IMR-90 (cell line): ENCODE data around the gene ATP2C2. TPM values are rescaled to one million over a fixed set of nuclear protein-coding genes. Genes with fewer than 3 reads are reported as not detected.

Experiments used
- ATAC-seq: fragments of 200-7000 bp; cut with Tn5 transposase; 2 replicates; pipeline ENCODE4 v1.9.1; 2020; ENCODE audit warnings: low read depth, mild to moderate bottlenecking, moderate library complexity
- BruUV-seq: library from RNA; stranded (reverse); fragments of 400-500 nt; replicated peaks from 2 replicates; lab custom pipeline; 2021; lab: Mats Ljungman, UMichigan
- CTCF ChIA-PET: fragments of 300-600 bp; formaldehyde crosslinking; extraction: SDS; loops from one replicate; lab custom pipeline; 2021; ENCODE audit warnings: antibody characterized with exemption; lab: Yijun Ruan, JAX
- POLR2A ChIA-PET: fragments of 300-600 bp; sonication (Branson Sonifier 250); formaldehyde crosslinking; loops from one replicate; lab custom pipeline; 2022; ENCODE audit warnings: antibody characterized with exemption; ENCODE audit not compliant: unreplicated experiment; lab: Charles Lee
- DNase-seq: peaks from one replicate; pipeline ENCODE4 v3.0.0; 2013
- H2AFZ ChIP-seq: replicated peaks from 2 replicates; pipeline ENCODE3; 2013; ENCODE audit warnings: low read length, mild to moderate bottlenecking; ENCODE audit not compliant: poor library complexity
- H2AK5ac ChIP-seq: 2 replicates; pipeline ENCODE4 v1.6.1; 2013; ENCODE audit warnings: low read depth, low read length, inconsistent platforms
- H2AK9ac ChIP-seq: replicated peaks from 2 replicates; pipeline ENCODE3; 2013; ENCODE audit warnings: mild to moderate bottlenecking, low read depth, low read length, moderate library complexity; ENCODE audit not compliant: poor library complexity
- H2BK120ac ChIP-seq: 2 replicates; pipeline ENCODE4 v1.6.1; 2013; ENCODE audit warnings: low read depth, low read length, inconsistent platforms
- H2BK15ac ChIP-seq: 3 replicates; pipeline ENCODE4 v1.6.1; 2013; ENCODE audit warnings: low read depth, low read length, inconsistent platforms
- H2BK20ac ChIP-seq: 2 replicates; pipeline ENCODE4 v1.6.1; 2013; ENCODE audit warnings: low read depth, mild to moderate bottlenecking, inconsistent platforms, low read length, moderate library complexity
- H2BK5ac ChIP-seq: 2 replicates; pipeline ENCODE4 v1.6.1; 2013; ENCODE audit warnings: mild to moderate bottlenecking, low read depth, low read length, inconsistent platforms; ENCODE audit not compliant: poor library complexity, severe bottlenecking
- H3K14ac ChIP-seq: replicated peaks from 2 replicates; pipeline ENCODE4 v1.6.1; 2013; ENCODE audit warnings: low read depth, low read length, inconsistent platforms
- H3K18ac ChIP-seq: 2 replicates; pipeline ENCODE4 v1.6.1; 2013; ENCODE audit warnings: low read depth, low read length, control low read depth
- H3K23ac ChIP-seq: 2 replicates; pipeline ENCODE4 v1.6.1; 2013; ENCODE audit warnings: low read depth, low read length, inconsistent platforms
- H3K27ac ChIP-seq: 2 replicates; pipeline ENCODE4 v1.5.1; 2013; ENCODE audit warnings: mild to moderate bottlenecking, control low read depth, low read length; ENCODE audit not compliant: insufficient read depth
- H3K27me3 ChIP-seq: 2 replicates; pipeline ENCODE4 v1.6.1; 2013; ENCODE audit warnings: low read length; ENCODE audit not compliant: control insufficient read depth, insufficient read depth
- H3K36me3 ChIP-seq: 2 replicates; pipeline ENCODE4 v1.6.1; 2013; ENCODE audit warnings: low read length, mixed read lengths; ENCODE audit not compliant: control insufficient read depth, insufficient read depth
- H3K4ac ChIP-seq: 2 replicates; pipeline ENCODE4 v1.6.1; 2013; ENCODE audit warnings: low read depth, low read length, inconsistent platforms
- H3K4me1 ChIP-seq: 2 replicates; pipeline ENCODE4 v1.6.1; 2013; ENCODE audit warnings: low read length, mixed read lengths; ENCODE audit not compliant: control insufficient read depth, insufficient read depth
- H3K4me2 ChIP-seq: 2 replicates; pipeline ENCODE4 v1.6.1; 2013; ENCODE audit warnings: low read depth, mild to moderate bottlenecking, control low read depth, low read length, moderate library complexity
- H3K4me3 ChIP-seq: 2 replicates; pipeline ENCODE4 v1.5.1; 2013; ENCODE audit warnings: low read depth, mild to moderate bottlenecking, control low read depth, low read length, moderate library complexity; ENCODE audit not compliant: insufficient read depth
- H3K56ac ChIP-seq: 2 replicates; pipeline ENCODE4 v1.6.1; 2013; ENCODE audit warnings: low read length, inconsistent platforms; ENCODE audit not compliant: insufficient read depth; ENCODE audit errors: extremely low read depth
- H3K79me1 ChIP-seq, 2 experiments: 2 replicates each; pipeline ENCODE4 v1.6.1; 2013; ENCODE audit warnings: low read length in 2 of 2, inconsistent platforms in 1 of 2, low read depth in 1 of 2
- H3K9ac ChIP-seq: 2 replicates; pipeline ENCODE4 v1.6.1; 2013; ENCODE audit warnings: low read depth, low read length, control low read depth
- H3K9me1 ChIP-seq: 2 replicates; pipeline ENCODE4 v1.6.1; 2013; ENCODE audit warnings: low read length, inconsistent platforms; ENCODE audit not compliant: insufficient read depth
- H3K9me3 ChIP-seq: 2 replicates; pipeline ENCODE4 v1.6.1; 2013; ENCODE audit warnings: low read length; ENCODE audit not compliant: control insufficient read depth, insufficient read depth
- H4K20me1 ChIP-seq: 2 replicates; pipeline ENCODE4 v1.6.1; 2013; ENCODE audit warnings: low read length, inconsistent platforms; ENCODE audit not compliant: insufficient read depth
- H4K5ac ChIP-seq: 2 replicates; pipeline ENCODE4 v1.6.1; 2013; ENCODE audit warnings: mild to moderate bottlenecking, low read depth, low read length, control low read depth
- H4K8ac ChIP-seq, 2 experiments: 2 replicates each; pipeline ENCODE4 v1.6.1; 2013; ENCODE audit warnings: low read depth in 2 of 2, low read length in 2 of 2, control low read depth in 1 of 2, inconsistent platforms in 1 of 2
- H4K91ac ChIP-seq: 2 replicates; pipeline ENCODE4 v1.6.1; 2013; ENCODE audit warnings: low read depth, low read length, inconsistent platforms; ENCODE audit not compliant: insufficient read depth
- BHLHE40 ChIP-seq: fragments of 150-350 bp; IDR thresholded peaks from 2 replicates; pipeline ENCODE4 v1.6.1; 2016; ENCODE audit warnings: mild to moderate bottlenecking, low read depth, low read length
- CEBPB ChIP-seq: IDR thresholded peaks from 2 replicates; pipeline ENCODE4 v1.6.1; 2012; ENCODE audit warnings: low read depth, low read length, improper control_type of control experiment
- CHD1 ChIP-seq: IDR thresholded peaks from 2 replicates; pipeline ENCODE4 v1.6.1; 2012; ENCODE audit warnings: low read depth, low read length, improper control_type of control experiment
- FOS ChIP-seq: fragments of 150-350 bp; IDR thresholded peaks from 2 replicates; pipeline ENCODE4 v1.6.1; 2016; ENCODE audit warnings: low read depth, low read length
- MAFK ChIP-seq: IDR thresholded peaks from 2 replicates; pipeline ENCODE4 v1.6.1; 2012; ENCODE audit warnings: low read depth, low read length, improper control_type of control experiment
- NFE2L2 ChIP-seq: fragments of 150-350 bp; IDR thresholded peaks from 2 replicates; pipeline ENCODE4 v1.6.1; 2016; ENCODE audit warnings: low read depth, mild to moderate bottlenecking, low read length
- POLR2A ChIP-seq: IDR thresholded peaks from 2 replicates; pipeline ENCODE4 v1.6.1; 2012; ENCODE audit warnings: mild to moderate bottlenecking, low read depth, low read length
- RAD21 ChIP-seq: IDR thresholded peaks from 2 replicates; pipeline ENCODE4 v1.6.1; 2012; ENCODE audit warnings: low read length, improper control_type of control experiment
- RFX5 ChIP-seq: IDR thresholded peaks from 2 replicates; pipeline ENCODE4 v1.8.0; 2012; ENCODE audit warnings: low read depth, mild to moderate bottlenecking, low read length, moderate library complexity
- WGBS, 2 experiments: methylation state at CpG; one replicate each; pipeline versions ENCODE4 v1.1.5 to v1.1.7; 2013; ENCODE audit warnings: missing lambda C conversion rate in 2 of 2; ENCODE audit not compliant: insufficient read length in 1 of 2; ENCODE audit errors: extremely low coverage in 2 of 2; 5-methylcytosine and 5-hydroxymethylcytosine counted together
- dilution Hi-C: fragments of 300-500 bp; cut with HindIII; formaldehyde crosslinking; loops from one replicate; pipeline ENCODE4 v1.14.3; 2018; ENCODE audit warnings: low sequenced_read_pairs; ENCODE audit not compliant: unreplicated experiment
- in situ Hi-C: fragments of 300-500 bp; cut with MboI; formaldehyde crosslinking; loops from 3 replicates; pipeline ENCODE4 v1.14.3; 2019; ENCODE audit warnings: low sequenced_read_pairs, inconsistent platforms, mixed read lengths
- intact Hi-C: fragments of 100-400 bp; cut with micrococcal nuclease; formaldehyde crosslinking; loops from 2 replicates; pipeline ENCODE4 v1.10.0; 2022
- polyA plus RNA-seq, 3 experiments: library from polyadenylated mRNA; depleted of rRNA; stranded (reverse); fragments of >200 nt; gene quantifications; 2 replicates each; pipeline ENCODE4 v1.2.3, GENCODE V29; 2012; ENCODE audit warnings: low replicate concordance in 1 of 3
- total RNA-seq: library from RNA; depleted of rRNA; stranded (reverse); fragments of >200 nt; gene quantifications from 2 replicates; pipeline ENCODE4 v1.2.3, GENCODE V29; 2012
- TF ChIP-seq, protein P1 (sequence below): conservative IDR thresholded peaks from 2 replicates; pipeline ENCODE4 v1.5.1; 2012; ENCODE audit warnings: mild to moderate bottlenecking, low read depth, low read length, improper control_type of control experiment
- TF ChIP-seq, protein P2 (sequence below): fragments of 150-350 bp; IDR thresholded peaks from 2 replicates; pipeline ENCODE4 v1.6.1; 2016; ENCODE audit warnings: low read depth, mild to moderate bottlenecking, low read length, moderate library complexity, borderline replicate concordance

The ATP2C2 gene
- total and polyA plus RNA-seq, 2 of the 4 experiments (the other 2 are of a cell fraction): not detected

DNA sequence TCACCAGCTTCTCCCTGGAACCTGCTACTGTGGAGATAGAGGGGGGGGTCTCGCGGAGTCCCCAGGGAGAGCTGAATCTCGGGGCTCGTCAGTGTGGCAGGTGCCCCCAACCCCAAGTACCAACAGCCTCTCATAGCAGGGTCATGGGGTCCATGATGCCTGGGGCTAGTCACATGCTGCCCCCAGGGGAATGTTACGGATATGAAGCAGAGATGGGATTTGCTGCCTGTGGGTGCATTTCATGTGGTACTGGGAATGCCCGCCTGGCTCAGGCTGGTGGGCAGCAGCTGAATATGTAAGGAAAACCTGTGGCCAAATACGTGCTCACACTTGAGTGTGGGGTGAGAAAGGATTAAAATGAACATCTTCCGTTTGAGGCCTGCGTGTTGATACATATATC lies 86.7 kb downstream of the ATP2C2 start:
- Histone ChIP-seq H3K4me3 (no peak overlapping the region), H2BK120ac (no peak overlapping the region), H2BK5ac (no peak overlapping the region), H3K4ac (no peak overlapping the region), H4K91ac (no peak overlapping the region), H3K14ac (no peak overlapping the region), H4K8ac (no peak overlapping the region), H2AK5ac (no peak overlapping the region), H3K36me3 (peaks cover 4% of the 10 kb centered on the region), H3K4me2 (no peak overlapping the region), H3K9me3 (no peaks in the 10 kb centered on the region; the same call in 1 of the 2 replicates), H3K27me3 (no peaks in the 10 kb centered on the region), H3K27ac (no peak overlapping the region), H3K23ac (no peak overlapping the region), H3K4me1 (no peaks in the 10 kb centered on the region), H2AFZ (no peak overlapping the region), H2BK15ac (no peak overlapping the region), H3K79me1 (0 out of 4 replicates have a peak, but pooled peaks cover 0 to 7% of the 10 kb centered on the region in 2 experiments), H4K5ac (no peak overlapping the region), H2BK20ac (no peak overlapping the region), H3K18ac (no peak overlapping the region), H3K9ac (no peak overlapping the region), H3K56ac (no peak overlapping the region), H2AK9ac (no peak overlapping the region), H4K20me1 (no peaks in the 10 kb centered on the region), H3K9me1 (peaks cover 3% of the 10 kb centered on the region; the same call in 1 of the 2 replicates)
- no TSS peak for BruUV-seq
- dilution Hi-C loops (no loop called here), in situ Hi-C loops (no loop called here), intact Hi-C loops (no loop called here)
- TF ChIP-seq RAD21 (no peak), FOS (no peak), POLR2A (no peak), CHD1 (no peak), RFX5 (no peak), CEBPB (no peak), BHLHE40 (no peak), MAFK (no peak), NFE2L2 (no peak)
- TF ChIP-seq, protein P1, sequence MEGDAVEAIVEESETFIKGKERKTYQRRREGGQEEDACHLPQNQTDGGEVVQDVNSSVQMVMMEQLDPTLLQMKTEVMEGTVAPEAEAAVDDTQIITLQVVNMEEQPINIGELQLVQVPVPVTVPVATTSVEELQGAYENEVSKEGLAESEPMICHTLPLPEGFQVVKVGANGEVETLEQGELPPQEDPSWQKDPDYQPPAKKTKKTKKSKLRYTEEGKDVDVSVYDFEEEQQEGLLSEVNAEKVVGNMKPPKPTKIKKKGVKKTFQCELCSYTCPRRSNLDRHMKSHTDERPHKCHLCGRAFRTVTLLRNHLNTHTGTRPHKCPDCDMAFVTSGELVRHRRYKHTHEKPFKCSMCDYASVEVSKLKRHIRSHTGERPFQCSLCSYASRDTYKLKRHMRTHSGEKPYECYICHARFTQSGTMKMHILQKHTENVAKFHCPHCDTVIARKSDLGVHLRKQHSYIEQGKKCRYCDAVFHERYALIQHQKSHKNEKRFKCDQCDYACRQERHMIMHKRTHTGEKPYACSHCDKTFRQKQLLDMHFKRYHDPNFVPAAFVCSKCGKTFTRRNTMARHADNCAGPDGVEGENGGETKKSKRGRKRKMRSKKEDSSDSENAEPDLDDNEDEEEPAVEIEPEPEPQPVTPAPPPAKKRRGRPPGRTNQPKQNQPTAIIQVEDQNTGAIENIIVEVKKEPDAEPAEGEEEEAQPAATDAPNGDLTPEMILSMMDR: no peak
- TF ChIP-seq, protein P2, sequence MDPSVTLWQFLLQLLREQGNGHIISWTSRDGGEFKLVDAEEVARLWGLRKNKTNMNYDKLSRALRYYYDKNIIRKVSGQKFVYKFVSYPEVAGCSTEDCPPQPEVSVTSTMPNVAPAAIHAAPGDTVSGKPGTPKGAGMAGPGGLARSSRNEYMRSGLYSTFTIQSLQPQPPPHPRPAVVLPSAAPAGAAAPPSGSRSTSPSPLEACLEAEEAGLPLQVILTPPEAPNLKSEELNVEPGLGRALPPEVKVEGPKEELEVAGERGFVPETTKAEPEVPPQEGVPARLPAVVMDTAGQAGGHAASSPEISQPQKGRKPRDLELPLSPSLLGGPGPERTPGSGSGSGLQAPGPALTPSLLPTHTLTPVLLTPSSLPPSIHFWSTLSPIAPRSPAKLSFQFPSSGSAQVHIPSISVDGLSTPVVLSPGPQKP: no peak
- WGBS, 2 experiments: 93% methylated on average over 3 of the region's 9 CpGs; no CpG with 5 or more reads in 1 of the 2 experiments
- ATAC-seq: no peak
- POLR2A ChIA-PET: no interaction called here
- CTCF ChIA-PET: no interaction called here
- no peak for DNase-seq
